IPS-18c (cell line): ENCODE data around the gene ELP1.
"Not testable (repeated sequence)": the region's sequence is repeated elsewhere in the genome, so short reads cannot be mapped to it uniquely, and the experiment has no call there.

Source experiments
- H3K4me3 ChIP-seq: 2 replicates; pipeline ENCODE4 v1.7.0; 2013; ENCODE audit warnings: low read depth, mild to moderate bottlenecking, low read length, moderate library complexity; ENCODE audit not compliant: insufficient read depth
- H3K9me3 ChIP-seq: one replicate; pipeline ENCODE4 v1.6.1; 2013; ENCODE audit warnings: mild to moderate bottlenecking, low read length, moderate library complexity; ENCODE audit not compliant: control insufficient read depth, insufficient read depth

Gene ELP1

GRCh38 chr9:108899023-108899695 is 34.8 kb downstream of the ELP1 start:
- not testable (repeated sequence) for H3K4me3 ChIP-seq, H3K9me3 ChIP-seq

- no peaks in the 10 kb centered on the region for H3K9me3 ChIP-seq
Measured at GRCh38 chr9:108897324-108898096, 36.4 kb downstream of the ELP1 start.

GRCh38 chr9:108894225-108894997 is 39.5 kb downstream of the ELP1 start:
- H3K9me3 ChIP-seq, result no peaks in the 10 kb centered on the region

More at GRCh38 chr9:108897324-108898096, 36.4 kb downstream of the ELP1 start:
- no peak overlapping the region for H3K4me3 ChIP-seq

GRCh38 chr9:108889649-108890067 is 44.3 kb downstream of the ELP1 start:
- H3K4me3 ChIP-seq, result no peak overlapping the region

More at GRCh38 chr9:108894225-108894997, 39.5 kb downstream of the ELP1 start:
- H3K4me3 ChIP-seq, result no peak overlapping the region

GRCh38 chr9:108886594-108887271 is 47.2 kb downstream of the ELP1 start:
- H3K9me3 ChIP-seq, H3K4me3 ChIP-seq: not testable (repeated sequence)

More at GRCh38 chr9:108889649-108890067, 44.3 kb downstream of the ELP1 start:
- H3K9me3 ChIP-seq, result no peaks in the 10 kb centered on the region

- Histone ChIP-seq H3K9me3 (no peaks in the 10 kb centered on the region), H3K4me3 (no peak overlapping the region)
Measured at GRCh38 chr9:108885643-108886348, 48.1 kb downstream of the ELP1 start.

GRCh38 chr9:108884701-108885100 is 49.2 kb downstream of the ELP1 start:
- Histone ChIP-seq H3K9me3 (no peaks in the 10 kb centered on the region), H3K4me3 (no peak overlapping the region)

GRCh38 chr9:108883085-108883484 is 50.8 kb downstream of the ELP1 start:
- H3K4me3 ChIP-seq, result no peak overlapping the region
- H3K9me3 ChIP-seq, result no peaks in the 10 kb centered on the region

GRCh38 chr9:108882052-108882888 is 51.7 kb downstream of the ELP1 start:
- Histone ChIP-seq H3K9me3 (no peaks in the 10 kb centered on the region), H3K4me3 (no peak overlapping the region)

GRCh38 chr9:108880738-108881316 is 53.1 kb downstream of the ELP1 start:
- no peak overlapping the region for H3K4me3 ChIP-seq
- H3K9me3 ChIP-seq, result no peaks in the 10 kb centered on the region

- Histone ChIP-seq H3K4me3 (no peak overlapping the region), H3K9me3 (no peaks in the 10 kb centered on the region)
Measured at GRCh38 chr9:108877524-108877923, 56.4 kb downstream of the ELP1 start.

- no peak overlapping the region for H3K4me3 ChIP-seq
Measured at GRCh38 chr9:108876425-108876824, 57.5 kb downstream of the ELP1 start.

GRCh38 chr9:108874058-108874788 is 59.7 kb downstream of the ELP1 start:
- no peaks in the 10 kb centered on the region for H3K9me3 ChIP-seq

More at GRCh38 chr9:108876425-108876824, 57.5 kb downstream of the ELP1 start:
- no peaks in the 10 kb centered on the region for H3K9me3 ChIP-seq

GRCh38 chr9:108869092-108869725 is 64.7 kb downstream of the ELP1 start:
- Histone ChIP-seq H3K9me3 (no peaks in the 10 kb centered on the region), H3K4me3 (no peak overlapping the region)

More at GRCh38 chr9:108874058-108874788, 59.7 kb downstream of the ELP1 start:
- H3K4me3 ChIP-seq, result no peak overlapping the region
